Fibroblast of skin of left quadriceps (primary cell): ENCODE data around the gene RAPGEFL1.
"Not testable (repeated sequence)": the region's sequence is repeated elsewhere in the genome, so short reads cannot be mapped to it uniquely, and the experiment has no call there.

Experiments used
- DNase-seq, 2 experiments: peaks; one replicate each; pipeline ENCODE4 v3.0.0-alpha.2; 2013; ENCODE audit warnings: low read depth in 2 of 2

Gene RAPGEFL1, protein sequence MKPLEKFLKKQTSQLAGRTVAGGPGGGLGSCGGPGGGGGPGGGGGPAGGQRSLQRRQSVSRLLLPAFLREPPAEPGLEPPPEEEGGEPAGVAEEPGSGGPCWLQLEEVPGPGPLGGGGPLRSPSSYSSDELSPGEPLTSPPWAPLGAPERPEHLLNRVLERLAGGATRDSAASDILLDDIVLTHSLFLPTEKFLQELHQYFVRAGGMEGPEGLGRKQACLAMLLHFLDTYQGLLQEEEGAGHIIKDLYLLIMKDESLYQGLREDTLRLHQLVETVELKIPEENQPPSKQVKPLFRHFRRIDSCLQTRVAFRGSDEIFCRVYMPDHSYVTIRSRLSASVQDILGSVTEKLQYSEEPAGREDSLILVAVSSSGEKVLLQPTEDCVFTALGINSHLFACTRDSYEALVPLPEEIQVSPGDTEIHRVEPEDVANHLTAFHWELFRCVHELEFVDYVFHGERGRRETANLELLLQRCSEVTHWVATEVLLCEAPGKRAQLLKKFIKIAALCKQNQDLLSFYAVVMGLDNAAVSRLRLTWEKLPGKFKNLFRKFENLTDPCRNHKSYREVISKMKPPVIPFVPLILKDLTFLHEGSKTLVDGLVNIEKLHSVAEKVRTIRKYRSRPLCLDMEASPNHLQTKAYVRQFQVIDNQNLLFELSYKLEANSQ

DNA sequence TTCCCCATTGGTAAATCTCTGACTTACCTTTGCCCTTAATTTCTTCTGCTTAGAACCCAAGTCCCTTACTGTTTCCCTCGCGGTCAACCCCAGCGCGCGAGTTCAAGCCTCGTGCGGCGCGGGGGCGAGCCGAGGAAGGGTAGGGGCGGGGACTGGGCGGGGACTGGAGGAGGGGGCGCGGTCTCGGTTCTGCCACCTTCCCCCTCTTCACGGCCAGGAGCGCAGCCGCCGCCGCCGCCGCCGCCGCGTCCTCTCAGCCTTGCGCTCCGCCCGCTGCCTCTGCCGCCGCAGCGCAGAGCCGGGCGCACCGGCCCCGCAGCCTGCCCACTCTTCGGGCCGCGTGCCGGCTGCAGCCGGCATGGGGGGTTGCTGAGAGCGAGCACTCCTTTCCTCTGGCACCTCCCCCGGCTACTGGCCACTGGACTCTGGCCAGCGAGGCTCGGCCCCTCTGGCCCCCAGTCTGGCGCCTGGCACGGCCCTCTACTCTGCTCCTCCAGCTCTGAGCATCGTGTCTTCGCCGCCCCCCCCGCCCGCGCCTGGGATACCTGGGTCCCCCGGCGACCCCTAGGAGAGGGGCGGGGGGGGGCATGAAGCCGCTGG is at the start of gene RAPGEFL1:
Gene RAPGEFL1 (plus strand): TSS at position 196 of the 600 bp plus-strand sequence. CDS start 392 bp downstream, at position 588.
- DNase-seq: no peak

DNA sequence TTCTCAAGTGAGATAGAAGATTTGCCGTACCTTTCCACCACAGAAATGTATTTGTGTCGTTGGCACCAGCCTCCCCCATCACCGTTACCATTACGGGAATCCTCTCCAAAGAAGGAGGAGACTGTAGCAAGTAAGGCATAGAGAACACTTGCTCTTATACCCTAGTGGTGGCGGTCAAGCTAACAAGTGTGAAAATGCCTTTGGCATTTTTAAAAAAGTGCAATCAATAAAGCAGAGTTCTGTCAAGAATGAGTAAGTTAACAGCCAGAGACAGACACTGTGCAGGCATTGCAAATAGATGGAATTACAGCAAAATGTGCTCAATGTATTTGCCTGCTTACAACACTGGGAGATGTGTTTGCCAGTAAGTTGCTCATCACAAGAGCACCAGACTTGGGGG is 47.8 kb upstream of the RAPGEFL1 start:
- no peak for DNase-seq

DNA sequence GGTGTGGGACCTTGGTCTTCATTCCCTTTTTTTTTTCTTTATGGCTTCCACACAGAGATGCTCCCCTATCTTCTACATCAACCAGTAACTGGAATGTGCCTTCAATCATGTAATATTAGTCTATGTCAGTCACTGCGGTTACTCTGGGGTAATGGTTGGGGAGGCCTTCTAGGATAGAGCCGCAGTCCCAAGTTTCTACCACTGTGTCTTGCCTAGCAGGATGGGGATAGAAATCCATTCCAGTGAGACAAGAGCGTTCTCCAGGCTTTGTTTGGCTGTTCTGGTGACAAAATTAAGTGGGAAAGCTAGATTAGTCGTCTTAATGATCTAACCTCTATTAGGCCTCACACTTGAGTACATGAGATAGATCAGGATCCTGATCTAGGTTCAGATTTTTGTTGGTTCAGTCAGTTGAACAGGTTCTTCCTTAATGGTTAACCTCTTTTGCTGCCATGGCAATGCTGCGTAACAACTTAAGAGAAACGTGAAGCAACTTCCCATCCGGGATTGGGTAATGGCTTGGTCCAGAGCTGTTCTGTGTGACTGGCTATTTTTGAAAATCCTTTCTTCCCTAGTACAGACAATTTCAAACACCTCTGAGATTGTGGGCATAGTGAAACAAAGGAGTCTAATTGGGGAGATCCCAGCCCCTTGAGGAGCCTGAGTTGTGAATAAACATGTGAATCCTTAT is 46.8 kb upstream of the RAPGEFL1 start:
- no peak for DNase-seq

DNA sequence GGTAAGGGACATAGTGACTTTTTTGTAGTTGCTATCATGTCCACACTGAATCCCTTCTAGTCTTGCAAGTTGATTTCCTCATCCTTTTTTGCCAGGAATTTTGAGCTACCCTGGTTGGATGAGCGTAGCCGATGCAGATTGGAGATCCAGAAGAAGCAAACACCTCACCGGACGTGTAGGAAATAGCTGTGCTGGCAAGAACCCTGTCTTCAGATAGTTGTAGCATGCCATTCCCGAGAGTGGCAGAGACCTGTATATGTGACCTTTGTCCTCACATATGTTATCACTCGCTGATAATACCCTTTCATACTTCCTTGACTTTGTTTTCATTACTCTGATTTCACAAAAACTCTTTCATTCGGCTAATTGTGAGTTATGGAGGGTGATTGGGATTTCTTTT is 43.1 kb upstream of the RAPGEFL1 start:
- no peak for DNase-seq

DNA sequence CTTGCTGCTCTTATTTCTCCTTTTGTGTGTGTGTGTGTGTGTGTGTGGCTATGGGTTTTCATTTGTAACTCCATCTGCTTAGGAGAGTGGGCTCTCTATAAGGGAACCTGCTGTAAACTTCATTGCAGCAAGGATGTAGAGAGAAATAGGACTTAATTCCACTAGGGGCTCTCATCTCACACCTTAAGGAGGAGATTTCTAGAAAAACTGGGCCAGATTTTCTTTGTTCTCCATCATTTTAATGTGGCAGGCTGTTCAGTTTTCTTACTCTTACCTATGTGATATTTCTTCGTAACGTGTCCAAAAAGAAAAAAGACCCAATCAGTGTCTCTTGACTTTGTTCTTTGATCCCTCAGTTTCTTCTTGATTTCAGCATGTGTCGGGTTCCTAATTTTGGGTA is 41.5 kb upstream of the RAPGEFL1 start:
- DNase-seq: no peak

DNA sequence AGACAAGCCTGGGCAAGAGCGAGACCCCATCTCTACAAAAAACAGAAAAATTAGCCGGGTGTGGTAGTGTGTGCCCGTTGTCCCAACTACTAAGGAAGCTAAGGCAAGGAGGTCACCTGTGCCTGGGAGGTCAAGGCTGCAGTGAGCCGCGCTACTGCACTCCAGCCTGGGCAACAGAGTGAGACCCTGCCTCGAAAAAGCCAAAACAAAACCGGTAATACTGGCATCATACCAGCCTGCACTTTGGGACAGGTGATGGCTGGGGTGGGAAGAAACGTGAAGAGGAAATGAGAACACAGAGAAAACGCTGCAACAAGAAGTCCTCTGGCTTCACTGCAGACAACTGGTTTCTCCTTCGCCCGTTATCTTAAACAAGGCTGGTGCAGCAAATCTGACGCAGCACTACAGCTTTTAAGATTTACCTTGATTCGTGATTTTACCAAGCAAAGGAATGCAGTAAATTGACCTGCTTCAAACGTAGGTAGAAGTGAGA is 37.7 kb upstream of the RAPGEFL1 start:
- no peak for DNase-seq

DNA sequence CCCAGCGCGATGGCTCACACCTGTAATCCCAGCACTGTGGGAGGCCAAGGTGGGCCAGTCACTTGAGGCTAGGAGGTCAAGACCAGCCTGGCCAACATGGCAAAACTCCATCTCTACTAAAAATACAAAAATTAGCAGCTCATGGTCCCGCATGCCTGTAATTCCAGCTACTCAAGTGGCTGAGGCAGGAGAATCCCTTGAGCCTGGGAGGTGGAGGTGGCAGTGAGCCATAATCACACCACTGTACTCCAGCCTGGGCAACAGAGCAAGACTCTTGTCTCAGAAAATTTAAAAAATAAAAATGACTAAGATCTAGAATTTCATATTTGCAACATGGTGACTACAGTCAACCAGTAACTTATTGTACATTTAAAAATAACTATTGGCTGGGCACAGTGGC is 34.1 kb upstream of the RAPGEFL1 start:
- not testable (repeated sequence) for DNase-seq

DNA sequence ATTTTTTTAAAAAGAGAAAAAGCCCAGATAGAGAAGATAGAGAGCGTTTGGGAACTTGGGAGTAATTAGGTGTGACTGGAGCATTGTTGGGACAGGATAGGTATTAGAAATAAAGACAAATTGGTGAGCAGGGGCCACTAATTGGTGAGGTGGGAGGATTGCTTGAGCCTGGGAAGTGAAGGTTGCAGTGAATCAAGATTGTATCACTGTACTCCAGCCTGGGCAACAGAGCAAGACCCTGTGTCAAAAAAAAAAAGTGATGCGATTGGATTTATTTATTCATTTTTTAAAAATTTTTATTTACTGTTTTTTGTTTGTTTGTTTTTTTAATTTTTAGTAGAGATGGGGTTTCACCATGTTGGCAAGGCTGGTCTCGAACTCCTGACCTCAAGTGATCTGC is 31.8 kb upstream of the RAPGEFL1 start:
- DNase-seq: no peak

DNA sequence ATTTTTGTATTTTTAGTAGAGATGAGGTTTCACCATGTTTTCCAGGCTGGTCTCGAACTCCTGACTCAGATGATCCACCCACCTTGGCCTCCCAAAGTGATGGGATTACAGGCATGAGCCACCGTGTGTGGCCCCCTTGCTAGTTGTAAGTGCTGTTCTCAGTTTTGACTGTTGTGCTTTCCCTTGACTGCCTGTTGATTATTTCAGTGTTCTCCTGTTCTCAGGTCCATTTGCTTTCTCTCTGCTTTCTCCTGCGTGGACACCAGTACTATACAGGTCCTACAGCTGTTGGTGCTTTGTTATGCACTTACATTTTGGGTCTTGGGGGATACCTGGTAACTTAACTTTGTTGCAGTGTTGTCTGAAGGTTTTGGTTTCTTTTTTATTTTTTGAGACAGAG is 28.7 kb upstream of the RAPGEFL1 start:
- no peak for DNase-seq

DNA sequence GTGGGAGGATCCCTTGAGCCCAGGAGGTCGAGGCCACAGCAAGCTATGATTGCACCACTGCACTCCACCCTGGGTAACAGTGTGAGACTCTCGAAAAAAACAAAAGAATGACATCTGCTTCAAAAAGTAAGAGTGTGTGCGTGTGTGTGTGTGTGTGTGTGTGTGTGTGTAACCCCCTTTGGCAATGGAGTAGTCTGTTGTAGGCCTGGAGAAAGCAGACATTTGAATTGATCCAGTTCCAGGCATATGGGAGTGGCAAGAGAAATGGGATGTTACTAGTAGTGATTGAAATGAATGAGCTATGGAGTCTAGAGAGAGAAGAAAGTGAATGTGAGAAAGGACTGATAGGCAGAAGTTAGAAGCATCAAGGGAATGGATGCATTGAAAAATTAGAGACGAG is 27.0 kb upstream of the RAPGEFL1 start:
- no peak for DNase-seq

DNA sequence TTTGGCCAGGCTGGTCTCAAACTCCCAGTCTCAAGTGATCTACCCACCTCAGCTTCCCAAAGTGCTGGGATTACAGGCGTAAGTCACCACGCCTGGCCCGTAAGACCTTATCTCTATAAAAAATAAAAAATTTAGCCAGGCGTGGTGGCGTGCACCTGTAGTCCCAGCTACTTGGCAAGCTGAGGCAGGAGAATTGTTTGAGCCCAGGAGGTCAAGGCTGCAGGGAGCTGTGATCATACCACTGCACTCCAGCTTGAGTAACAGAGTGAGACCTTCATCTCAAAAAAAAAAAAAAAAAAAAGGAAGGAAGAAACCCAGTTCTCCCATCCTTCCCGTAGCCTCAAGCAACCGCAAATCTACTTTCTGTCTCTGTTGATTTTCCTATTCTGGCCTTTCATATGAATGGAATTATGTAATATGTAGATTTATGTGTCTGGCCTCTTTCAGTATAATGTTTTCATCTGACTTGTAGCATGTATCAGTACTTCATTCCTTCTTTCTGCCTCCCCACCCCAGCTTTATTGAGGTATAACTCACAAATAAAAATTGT is 25.8 kb upstream of the RAPGEFL1 start:
- no peak for DNase-seq

DNA sequence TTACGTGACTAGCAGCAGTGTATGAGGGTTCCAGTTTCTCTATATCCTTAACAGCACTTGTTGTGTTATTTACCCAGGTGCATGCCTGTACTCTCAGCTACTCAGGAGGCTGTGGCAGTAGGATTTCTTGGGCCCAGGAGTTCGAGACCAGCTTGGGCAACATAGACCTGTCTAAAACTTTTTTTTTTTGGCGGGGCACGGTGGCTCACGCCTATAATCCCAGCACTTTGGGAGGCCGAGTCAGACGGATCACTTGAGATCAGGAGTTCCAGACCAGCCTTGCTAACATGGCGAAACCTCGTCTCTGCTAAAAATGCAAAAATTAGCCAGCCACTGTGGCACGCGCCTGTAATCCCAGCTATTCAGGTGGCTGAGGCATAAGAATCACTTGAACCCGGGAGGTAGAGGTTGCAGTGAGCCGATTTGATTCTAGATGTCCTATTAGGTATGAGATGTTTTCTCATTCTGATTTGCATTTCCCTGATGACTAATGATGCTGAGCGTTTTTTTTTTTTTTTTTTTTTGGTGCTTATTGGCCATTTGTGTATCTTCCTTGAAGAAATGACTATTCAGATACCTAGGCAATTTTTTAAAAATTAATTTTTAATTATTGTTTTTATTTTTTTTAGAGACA is 23.6 kb upstream of the RAPGEFL1 start:
- no peak for DNase-seq

DNA sequence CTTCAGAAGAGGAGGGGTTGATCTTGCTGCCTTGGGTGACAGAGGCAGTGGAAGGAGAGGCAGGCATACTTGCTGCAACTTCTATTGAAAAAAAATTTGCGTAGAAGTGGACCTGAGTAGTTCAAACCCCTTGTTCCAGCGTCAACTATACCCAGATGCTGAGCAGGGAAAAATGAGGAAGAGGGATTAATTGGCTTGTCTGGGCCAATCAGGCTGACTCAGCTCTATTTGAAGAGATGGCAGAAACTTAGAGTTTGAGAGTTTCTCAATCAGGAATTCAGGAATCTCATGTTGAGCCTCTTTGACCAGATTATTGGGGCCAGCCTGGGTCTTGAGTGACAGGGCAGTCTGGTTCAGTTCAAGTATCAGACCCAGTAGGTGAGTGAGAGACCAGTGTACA is 19.3 kb upstream of the RAPGEFL1 start:
- no peak for DNase-seq

DNA sequence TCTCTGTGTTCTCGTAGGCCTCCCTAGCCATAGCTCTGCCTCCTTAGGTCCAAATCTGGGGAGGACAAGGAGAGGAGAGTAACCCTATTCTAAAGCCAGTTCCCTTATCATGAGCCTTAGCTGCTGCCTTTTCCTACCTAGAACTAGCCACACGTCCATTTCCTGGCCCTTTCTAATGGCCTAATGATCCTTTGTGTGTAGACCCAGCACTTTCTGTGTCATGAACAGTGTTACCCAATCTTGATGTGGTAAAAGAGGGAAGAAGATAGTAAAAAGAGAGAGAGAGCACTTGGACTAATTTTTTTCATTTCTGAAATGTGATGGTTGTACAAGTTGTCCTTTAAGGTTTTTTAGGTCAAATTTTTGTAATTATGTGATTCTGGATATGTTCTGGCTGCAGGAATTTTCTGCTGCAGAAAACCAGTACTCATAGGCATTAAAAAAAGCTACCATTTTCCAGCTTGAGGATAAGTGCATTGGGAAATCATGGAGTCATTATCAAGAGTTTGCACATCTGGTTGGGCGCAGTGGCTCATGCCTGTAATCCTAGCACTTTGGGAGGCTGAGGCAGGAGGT is 18.7 kb upstream of the RAPGEFL1 start:
- DNase-seq: no peak

DNA sequence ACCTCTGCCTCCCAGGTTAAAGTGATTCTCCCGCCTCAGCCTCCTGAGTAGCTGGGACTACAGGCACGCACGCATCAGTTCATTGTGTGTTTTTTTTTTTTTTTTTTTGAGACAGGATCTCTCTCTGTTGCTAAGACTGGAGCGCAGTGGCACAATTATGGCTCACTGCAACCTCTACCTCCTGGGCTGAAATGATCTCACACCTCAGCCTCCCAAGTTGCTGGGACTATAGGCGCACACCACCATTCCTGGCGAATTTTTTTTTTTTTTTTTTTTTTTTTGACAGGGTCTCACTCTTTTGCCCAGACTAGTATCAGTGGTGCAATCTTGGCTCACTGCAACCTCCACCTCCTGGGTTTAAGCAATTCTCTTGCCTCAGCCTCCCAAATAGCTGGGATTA is 17.8 kb upstream of the RAPGEFL1 start:
- DNase-seq: no peak

DNA sequence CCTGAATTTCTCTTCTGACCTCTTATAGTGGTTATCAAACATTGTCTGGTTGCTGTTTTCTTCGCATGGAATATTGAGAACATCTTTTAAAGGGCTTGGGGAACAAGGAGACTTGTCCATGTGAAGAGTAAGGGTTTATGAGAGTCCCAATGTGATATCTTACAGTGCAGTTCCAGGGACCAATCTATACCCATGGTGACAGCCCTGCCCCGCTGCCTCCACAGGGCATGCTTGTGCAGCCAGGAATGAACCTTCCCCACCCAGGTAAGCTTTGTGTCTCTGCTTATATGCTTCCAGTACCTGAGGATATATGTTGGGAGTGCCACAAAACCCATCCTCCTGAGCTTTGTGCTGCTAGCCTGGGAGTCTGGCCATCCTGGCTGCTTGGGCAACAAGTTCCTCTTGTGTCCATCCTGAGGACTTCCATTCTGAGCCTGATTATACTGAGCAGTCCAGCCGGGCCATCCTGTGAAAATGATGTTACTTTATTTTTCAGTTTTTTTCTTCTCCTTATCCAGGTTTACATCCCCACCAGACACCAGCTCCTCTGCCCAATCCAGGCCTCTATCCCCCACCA is 9.5 kb upstream of the RAPGEFL1 start:
- DNase-seq: no peak

DNA sequence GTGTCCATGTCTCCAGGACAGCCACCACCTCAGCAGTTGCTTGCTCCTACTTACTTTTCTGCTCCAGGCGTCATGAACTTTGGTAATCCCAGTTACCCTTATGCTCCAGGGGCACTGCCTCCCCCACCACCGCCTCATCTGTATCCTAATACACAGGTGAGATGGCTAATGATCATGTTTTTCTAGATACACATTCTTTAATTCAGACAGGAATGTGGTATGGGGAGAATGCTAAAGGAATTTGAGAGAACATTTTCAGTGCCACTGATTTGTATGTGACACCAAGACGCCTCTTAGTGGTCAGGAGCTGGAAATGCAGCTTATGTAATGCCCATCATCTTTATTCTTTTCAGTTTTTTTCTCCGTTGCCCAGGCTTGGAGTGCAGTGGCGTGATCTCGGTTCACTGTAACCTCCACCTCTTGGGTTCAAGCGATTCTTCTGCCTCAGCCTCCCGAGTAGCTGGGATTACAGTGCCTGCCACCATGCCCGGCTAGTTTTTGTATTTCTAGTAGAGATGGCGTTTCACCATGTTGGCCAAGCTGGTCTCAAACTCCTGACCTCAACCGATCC is 8.9 kb upstream of the RAPGEFL1 start:
- peak in 1 of 2 experiments; percentile 36 for DNase-seq

DNA sequence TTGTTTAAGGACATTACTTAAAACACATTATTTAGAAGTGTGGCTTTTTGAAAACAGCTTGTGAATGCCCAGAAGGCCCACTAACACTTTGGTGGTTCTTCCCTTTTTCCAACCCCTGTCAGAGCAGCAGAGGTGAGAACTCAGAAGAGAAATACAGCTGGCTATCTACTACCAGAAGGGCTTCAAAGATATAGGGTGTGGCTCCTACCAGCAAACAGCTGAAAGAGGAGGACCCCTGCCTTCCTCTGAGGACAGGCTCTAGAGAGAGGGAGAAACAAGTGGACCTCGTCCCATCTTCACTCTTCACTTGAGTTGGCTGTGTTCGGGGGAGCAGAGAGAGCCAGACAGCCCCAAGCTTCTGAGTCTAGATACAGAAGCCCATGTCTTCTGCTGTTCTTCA is 6.9 kb upstream of the RAPGEFL1 start:
- DNase-seq: no peak

DNA sequence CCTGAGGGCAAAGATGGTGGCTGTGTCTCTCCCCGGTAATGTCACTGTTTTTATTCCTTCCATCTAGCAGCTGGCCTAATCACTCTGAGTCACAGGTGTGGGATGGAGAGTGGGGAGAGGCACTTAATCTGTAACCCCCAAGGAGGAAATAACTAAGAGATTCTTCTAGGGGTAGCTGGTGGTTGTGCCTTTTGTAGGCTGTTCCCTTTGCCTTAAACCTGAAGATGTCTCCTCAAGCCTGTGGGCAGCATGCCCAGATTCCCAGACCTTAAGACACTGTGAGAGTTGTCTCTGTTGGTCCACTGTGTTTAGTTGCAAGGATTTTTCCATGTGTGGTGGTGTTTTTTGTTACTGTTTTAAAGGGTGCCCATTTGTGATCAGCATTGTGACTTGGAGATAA is 5.5 kb upstream of the RAPGEFL1 start:
- DNase-seq: no peak

DNA sequence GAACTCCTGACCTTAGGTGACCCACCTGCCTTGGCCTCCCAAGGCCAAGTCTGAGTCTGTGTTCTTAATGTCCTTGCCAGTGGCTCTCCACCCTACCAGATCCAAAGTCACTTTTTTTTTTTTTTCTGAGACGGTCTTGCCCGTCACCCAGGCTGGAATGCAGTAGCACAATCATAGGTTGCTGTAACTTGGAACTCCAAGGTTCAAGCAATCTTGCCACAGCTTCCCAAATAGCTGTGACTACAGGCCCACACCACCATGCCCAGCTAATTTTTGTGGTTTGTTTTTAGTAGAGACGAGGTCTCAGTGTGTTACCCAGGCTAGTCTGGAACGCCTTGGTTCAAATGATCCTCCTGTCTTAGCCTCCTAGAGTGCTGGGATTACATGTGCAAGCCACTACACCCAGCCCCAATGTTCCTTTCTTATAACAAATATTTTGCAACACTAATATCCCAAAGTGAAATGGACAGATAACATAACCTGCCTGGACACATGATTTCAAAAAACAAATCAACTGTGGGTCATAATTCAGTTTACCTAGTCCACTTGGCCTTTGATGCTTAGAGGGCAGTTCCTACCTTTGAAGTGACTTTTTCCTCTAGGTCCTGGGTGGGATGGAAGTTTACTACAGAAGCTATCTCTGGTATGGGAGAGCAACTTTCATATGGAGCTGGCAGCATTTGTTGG is 4.0 kb upstream of the RAPGEFL1 start:
- no peak for DNase-seq
